Right renal pelvis (tissue), 4 donors: ENCODE measurements around the gene SNX30. TPM values are rescaled to one million over a fixed set of nuclear protein-coding genes. Genes with fewer than 3 reads are reported as not detected.

ENCODE experiments used
- DNase-seq, 4 donors: peaks; one replicate each; pipeline ENCODE4 v3.0.0-alpha.2; 2013; ENCODE audit warnings: low read depth in 4 of 4, low spot score in 3 of 4, missing footprints in 1 of 4
- polyA plus RNA-seq, 4 donors: library from polyadenylated mRNA; unstranded; fragments of 120-200 nt; gene quantifications; one replicate each; pipeline ENCODE4 v1.2.1, GENCODE V29; 2013; ENCODE audit not compliant: insufficient read length in 4 of 4

SNX30 gene
- polyA plus RNA-seq, 4 donors: 18.0 to 23.0 (median 20.3) TPM

- DNase-seq: no peak
Measured at GRCh38 chr9:112872019-112872418, 121.5 kb downstream of the SNX30 start.

GRCh38 chr9:112873773-112874405 is 123.3 kb downstream of the SNX30 start:
- DNase-seq: no peak

DNA sequence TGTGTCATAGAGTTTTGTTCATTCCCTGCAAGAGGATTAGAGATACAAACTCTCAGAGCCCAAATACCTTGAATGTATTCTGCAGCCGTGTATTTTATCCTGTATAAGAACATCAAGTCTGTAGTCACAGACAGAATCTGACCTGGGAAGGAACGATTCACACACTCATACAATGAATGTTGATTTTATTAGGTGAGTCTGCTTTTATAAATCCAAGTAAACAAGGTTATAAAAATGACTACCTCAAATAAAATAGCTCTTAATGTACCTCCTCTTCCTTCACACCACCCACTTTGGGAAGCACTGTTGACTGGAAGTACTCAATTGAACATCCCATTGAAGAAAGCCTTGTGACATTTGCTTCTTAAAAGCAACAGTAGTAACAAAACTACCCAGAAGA is 128.2 kb downstream of the SNX30 start:
- DNase-seq: no peak

DNA sequence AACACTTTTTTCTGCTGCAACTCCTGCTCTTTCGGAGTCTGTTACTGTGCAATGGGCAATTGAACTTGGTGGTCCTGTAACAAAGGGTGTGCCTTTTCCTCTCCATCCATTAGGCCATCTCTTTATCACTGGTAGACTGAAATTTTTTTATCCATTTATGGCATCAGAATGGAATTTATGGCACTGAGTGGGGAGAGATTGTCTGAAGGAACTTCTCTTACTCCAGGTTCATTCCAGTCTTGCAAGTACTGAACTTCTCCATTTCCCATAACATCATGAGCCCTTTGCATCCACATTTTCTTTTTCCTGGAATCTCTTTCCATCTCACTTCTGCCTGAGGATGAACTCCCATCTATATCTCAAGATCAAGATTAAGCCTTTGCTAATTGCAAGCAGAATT is 130.1 kb downstream of the SNX30 start:
- no peak for DNase-seq

- DNase-seq: no peak
Measured at GRCh38 chr9:112881331-112881730, 130.8 kb downstream of the SNX30 start.

DNA sequence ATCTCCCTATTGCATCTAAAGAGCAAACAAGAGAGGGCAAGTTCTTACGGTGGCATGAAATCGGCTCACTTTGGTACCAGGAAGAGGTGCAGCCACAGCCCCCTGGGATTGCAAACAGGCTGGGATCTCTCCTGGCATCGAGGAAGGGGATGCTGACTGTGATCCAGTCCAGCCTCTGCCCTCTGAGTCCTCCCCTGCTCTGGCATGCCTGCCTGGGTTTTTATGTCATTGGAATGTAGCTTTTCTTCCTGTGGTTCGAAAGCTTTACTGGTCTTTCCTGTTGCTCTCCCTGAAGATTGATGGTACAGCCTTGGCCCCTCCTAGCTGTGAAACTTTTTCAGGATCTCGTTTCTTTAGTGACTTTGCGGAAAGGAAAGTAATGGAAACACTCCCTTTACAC is 133.5 kb downstream of the SNX30 start:
- DNase-seq: peak in 2 of 4 donors; percentile 49 to 60

GRCh38 chr9:112884721-112885120 is 134.2 kb downstream of the SNX30 start:
- DNase-seq: no peak

- DNase-seq: no peak
Measured at GRCh38 chr9:112885324-112885723, 134.8 kb downstream of the SNX30 start.

GRCh38 chr9:112886351-112886750 is 135.8 kb downstream of the SNX30 start:
- DNase-seq: no peak

- DNase-seq: no peak
Measured at GRCh38 chr9:112887381-112887780, 136.8 kb downstream of the SNX30 start.

DNA sequence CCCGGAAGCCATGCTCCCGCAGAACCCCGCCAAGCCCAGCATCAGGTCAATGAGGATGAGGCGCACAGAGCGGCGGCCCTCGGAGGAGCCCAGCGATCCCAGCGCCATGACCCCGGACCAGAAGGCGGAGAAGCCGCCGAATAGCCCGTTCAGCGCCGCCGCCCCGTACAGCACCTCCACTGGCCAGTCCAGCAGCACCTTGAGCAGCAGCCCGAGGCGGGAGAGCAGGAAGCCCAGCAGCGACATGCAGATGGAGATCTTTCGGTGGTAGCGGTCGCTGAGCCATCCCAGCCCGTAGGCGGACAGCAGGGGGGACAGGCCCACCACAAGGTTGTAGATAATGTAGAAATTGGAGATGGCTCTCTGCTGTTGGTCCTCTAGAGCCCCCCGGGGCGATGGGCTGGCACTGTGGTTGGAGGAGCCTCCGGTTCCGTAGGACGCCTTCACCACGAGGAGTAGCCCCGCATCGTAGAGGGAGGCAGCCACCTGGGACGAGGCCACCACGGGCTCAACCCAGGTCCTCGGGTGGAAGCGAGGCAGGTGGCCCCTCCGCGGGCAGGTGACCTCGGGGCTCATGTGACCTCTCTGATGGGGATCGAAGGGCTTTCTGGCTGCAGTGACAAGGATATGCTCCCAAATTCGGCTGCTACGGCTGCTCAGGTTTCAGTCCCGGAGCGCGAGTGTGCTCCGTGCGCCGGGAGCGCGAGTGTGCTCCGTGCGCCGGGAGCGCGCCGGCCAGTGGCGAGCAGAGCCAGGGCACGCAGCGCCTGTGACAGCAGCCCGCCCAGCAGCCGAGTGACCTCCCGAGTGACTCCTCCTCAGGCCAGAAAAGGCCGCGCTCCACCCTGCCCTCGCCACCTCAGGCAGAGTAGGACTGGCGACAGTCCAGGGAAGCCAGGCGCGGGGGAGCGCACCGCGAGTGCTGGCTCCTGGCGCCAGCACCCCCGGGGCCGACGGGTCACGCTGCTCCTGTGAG is 139.8 kb downstream of the SNX30 start, which contains the start of gene SLC46A2:
SLC46A2 (minus strand) TSS at position 771 of the 976 bp plus-strand sequence; CDS start at position 576, 195 bp downstream.
- DNase-seq: no peak

- DNase-seq: no peak
Measured at GRCh38 chr9:112891521-112891920, 141.0 kb downstream of the SNX30 start.

DNA sequence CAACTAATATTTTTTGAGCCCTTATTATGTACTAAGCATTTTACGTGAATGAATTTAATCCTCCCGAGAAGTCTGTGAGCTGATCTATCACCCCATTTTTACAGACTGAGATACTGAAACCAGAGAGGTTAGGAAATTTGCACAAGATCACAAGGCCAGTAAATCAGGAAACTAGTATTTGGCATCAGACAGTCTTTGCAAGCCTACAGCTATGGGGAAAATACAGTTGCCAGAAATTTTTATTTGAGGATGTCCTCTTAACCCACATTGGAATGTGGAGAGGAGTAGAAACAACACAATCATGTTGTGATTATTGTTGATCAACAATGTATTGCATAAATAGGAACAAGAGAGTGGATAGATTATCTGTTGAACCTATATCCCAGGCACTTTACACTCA is 142.4 kb downstream of the SNX30 start:
- no peak for DNase-seq

- no peak for DNase-seq
Measured at GRCh38 chr9:112894041-112894440, 143.5 kb downstream of the SNX30 start.

DNA sequence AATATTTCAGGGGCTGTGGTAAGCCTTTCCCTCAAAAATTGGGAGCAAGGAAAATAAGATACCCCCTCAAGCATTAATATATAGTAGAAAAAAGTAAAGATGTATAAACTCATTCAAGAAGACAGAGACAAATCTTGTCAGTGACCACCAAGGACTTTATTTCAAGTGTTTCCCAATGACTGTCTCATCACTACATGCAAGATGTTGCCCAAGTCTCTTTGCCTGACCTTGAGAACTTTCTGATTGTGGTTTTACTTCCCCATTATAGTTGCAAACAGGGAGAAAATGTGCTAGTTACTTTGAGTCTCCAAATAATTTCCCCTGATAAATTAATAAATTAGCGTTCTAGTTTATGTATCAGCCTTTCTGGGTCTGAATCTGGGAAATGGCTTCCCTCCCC is 144.1 kb downstream of the SNX30 start:
- no peak for DNase-seq

DNA sequence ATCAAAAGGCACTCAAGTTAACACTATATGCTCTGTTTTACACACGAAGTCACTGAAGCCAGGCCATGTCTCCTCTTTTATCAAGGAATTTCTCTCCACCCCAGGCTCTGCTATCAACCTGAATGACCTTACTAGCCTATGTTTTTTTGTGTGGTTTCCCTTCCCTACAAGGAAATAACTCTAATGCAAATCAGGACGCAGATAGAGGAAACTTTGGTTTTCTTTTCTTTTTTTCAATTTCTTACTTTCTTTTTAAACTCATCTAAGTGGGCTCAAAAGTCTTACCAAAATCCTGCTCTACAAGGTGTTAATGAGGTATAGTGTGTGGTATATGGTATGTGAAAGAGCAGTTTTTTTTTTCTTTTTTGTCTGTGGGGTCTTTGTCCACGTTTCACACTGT is 145.6 kb downstream of the SNX30 start:
- DNase-seq: no peak

- DNase-seq: no peak
Measured at GRCh38 chr9:112898872-112899311, 148.3 kb downstream of the SNX30 start.

DNA sequence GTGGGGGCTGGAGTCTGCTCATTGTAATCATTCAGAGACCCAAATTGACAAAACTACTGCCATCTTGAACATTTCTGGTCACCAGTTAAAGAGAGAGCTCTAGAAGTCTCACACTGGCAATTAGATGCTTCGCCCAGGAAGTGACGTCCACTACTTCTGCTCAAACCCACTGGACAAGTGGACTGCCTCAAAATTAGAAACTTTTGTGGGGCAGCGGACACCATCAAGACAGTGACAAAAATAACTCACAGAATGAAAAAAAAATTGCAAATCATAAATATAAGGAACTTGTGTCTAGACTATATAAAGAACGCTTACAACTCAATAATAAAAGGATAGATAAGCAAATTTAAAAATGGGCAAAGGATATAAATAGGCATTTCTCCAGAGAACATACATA is 149.9 kb downstream of the SNX30 start:
- DNase-seq: no peak

- DNase-seq: no peak
Measured at GRCh38 chr9:112900901-112901300, 150.3 kb downstream of the SNX30 start.

GRCh38 chr9:112905084-112905483 is 154.5 kb downstream of the SNX30 start:
- no peak for DNase-seq

GRCh38 chr9:112911736-112912135 is 161.2 kb downstream of the SNX30 start:
- DNase-seq: no peak

DNA sequence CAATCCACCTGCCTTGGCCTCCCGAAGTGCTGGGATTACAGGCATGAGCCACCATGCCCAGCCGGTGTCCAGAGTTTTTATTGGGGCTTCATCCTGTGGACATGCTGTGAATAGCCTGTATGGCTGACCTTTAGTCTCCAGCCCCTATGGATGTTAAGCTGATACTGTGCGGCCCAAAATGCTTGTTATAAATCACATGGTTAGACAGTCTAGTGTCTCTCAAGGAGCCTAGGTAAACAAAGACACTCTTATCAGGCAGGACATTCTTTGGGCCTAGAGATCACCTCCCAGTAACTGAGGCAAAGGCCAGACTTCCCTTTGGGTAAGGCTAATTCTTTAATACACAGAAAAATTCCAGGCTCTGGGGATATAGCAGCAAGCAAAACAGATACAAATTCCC is 162.1 kb downstream of the SNX30 start:
- DNase-seq: no peak
